Caco-2 (cell line): ENCODE results near the gene CTXN1. TPM values are rescaled to one million over a fixed set of nuclear protein-coding genes. Genes with fewer than 3 reads are reported as not detected.

Experiments
- BruUV-seq: library from RNA; stranded (reverse); fragments of 400-500 nt; replicated peaks from 2 replicates; lab custom pipeline; 2021; lab: Mats Ljungman, UMichigan
- CTCF ChIA-PET: fragments of 300-600 bp; sonication (Branson Sonifier 250); formaldehyde crosslinking; loops from one replicate; lab custom pipeline; 2022; ENCODE audit warnings: antibody characterized with exemption; lab: Charles Lee
- POLR2A ChIA-PET: fragments of 300-600 bp; sonication (Branson Sonifier 250); formaldehyde crosslinking; loops from one replicate; lab custom pipeline; 2022; ENCODE audit warnings: antibody characterized with exemption; lab: Charles Lee
- DNase-seq, 2 experiments: peaks; one replicate each; pipeline versions ENCODE4 v3.0.0 to v3.0.0-alpha.2; 2020 to 2022
- H3K27me3 ChIP-seq: replicated peaks from 2 replicates; pipeline ENCODE4 v1.6.0; 2011; ENCODE audit warnings: low read length; ENCODE audit not compliant: control insufficient read depth, insufficient read depth
- H3K36me3 ChIP-seq: 2 replicates; pipeline ENCODE4 v1.5.1; 2011; ENCODE audit warnings: low read length; ENCODE audit not compliant: control insufficient read depth, insufficient read depth
- H3K4me1 ChIP-seq: fragments of 250-450 bp; sonication (Bioruptor Pico); 2 replicates; pipeline ENCODE4 v1.5.1; 2020; ENCODE audit warnings: mild to moderate bottlenecking
- H3K4me3 ChIP-seq: 2 replicates; pipeline ENCODE4 v1.5.1; 2011; ENCODE audit warnings: low read depth, mild to moderate bottlenecking, control low read depth, low read length
- H3K9me3 ChIP-seq: fragments of 250-450 bp; sonication (Bioruptor Pico); 2 replicates; pipeline ENCODE4 v1.5.1; 2020; ENCODE audit warnings: mild to moderate bottlenecking, moderate library complexity
- H3K27ac Mint-ChIP-seq: one replicate; pipeline ENCODE4 v1.8.0; 2022; ENCODE audit warnings: mixed read lengths; ENCODE audit not compliant: unreplicated experiment
- H3K27me3 Mint-ChIP-seq: one replicate; pipeline ENCODE4 v1.8.0; 2022; ENCODE audit warnings: mixed read lengths; ENCODE audit not compliant: insufficient read depth, unreplicated experiment
- H3K36me3 Mint-ChIP-seq: one replicate; pipeline ENCODE4 v1.8.0; 2022; ENCODE audit warnings: mild to moderate bottlenecking, mixed read lengths; ENCODE audit not compliant: insufficient read depth, unreplicated experiment
- H3K4me1 Mint-ChIP-seq: one replicate; pipeline ENCODE4 v1.8.0; 2022; ENCODE audit warnings: low read depth, mixed read lengths; ENCODE audit not compliant: unreplicated experiment
- H3K4me3 Mint-ChIP-seq: one replicate; pipeline ENCODE4 v1.8.0; 2022; ENCODE audit warnings: mild to moderate bottlenecking, moderate library complexity, mixed read lengths; ENCODE audit not compliant: unreplicated experiment
- H3K9me3 Mint-ChIP-seq: one replicate; pipeline ENCODE4 v1.8.0; 2022; ENCODE audit warnings: mixed read lengths; ENCODE audit not compliant: unreplicated experiment
- intact Hi-C: fragments of 100-400 bp; cut with micrococcal nuclease; formaldehyde crosslinking; loops from one replicate; pipeline ENCODE4 v1.10.0; 2022; ENCODE audit not compliant: unreplicated experiment
- total RNA-seq: library from RNA; stranded (reverse); gene quantifications from 2 replicates; pipeline ENCODE4 v1.2.3, GENCODE V29; 2022
- TF ChIP-seq, protein P1 (sequence below), 2 experiments: fragments of 200-600 bp in 1 of 2; IDR thresholded peaks; 1 replicate in 1 of 2; 2 replicates in 1 of 2; pipeline versions ENCODE4 v1.5.1 to v1.8.0; 2011 to 2022; ENCODE audit warnings: antibody characterized with exemption in 1 of 2, control low read depth in 1 of 2, inconsistent platforms in 1 of 2, low read depth in 1 of 2, low read length in 1 of 2, mild to moderate bottlenecking in 1 of 2, moderate library complexity in 1 of 2; ENCODE audit not compliant: insufficient read depth in 1 of 2, severe bottlenecking in 1 of 2, unreplicated experiment in 1 of 2

The CTXN1 gene
- total RNA-seq, 1 experiment from 2014 or later, result 7.4 TPM

DNA sequence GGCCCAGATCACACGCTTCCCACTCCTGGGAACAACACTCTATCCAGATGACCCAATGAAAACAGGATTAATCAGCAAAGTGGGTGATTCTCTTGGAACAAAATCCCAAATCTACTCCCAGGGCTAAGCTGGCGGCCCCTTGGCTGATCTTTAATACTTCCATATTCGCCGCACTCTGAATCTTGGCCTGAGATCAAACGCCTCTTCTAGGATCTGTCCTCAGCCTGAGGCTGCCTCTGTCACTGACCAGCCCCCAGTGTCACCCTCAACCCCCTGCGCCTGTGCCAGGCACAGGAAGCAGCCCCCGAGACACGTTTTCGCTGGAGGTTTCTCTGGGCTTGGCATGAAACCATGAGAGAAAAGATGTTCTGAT lies 2.4 kb upstream of the CTXN1 start:
- H3K4me1 ChIP-seq, result peaks cover 16% of the 10 kb centered on the region
- peaks cover under 1% of the 10 kb centered on the region; the same call in 1 of the 2 replicates for H3K36me3 ChIP-seq
- Mint-ChIP-seq H3K27ac (peak overlapping the region; percentile 73), H3K36me3 (peaks cover 72% of the 10 kb centered on the region), H3K4me3 (no peak overlapping the region), H3K9me3 (no peaks in the 10 kb centered on the region), H3K4me1 (peaks cover 10% of the 10 kb centered on the region), H3K27me3 (no peaks in the 10 kb centered on the region)
- CTCF ChIA-PET, result interaction anchor here (0.6 to 2.0 kb wide), 2 partner anchors 16 kb away, joined by 3 to 27 read pairs; partner anchors contain the start of gene TIMM44
- intact Hi-C loops, result no loop called here
- POLR2A ChIA-PET, result interaction anchor here (1.4 kb wide), 1 partner anchor 15 kb away, joined by 15 read pairs; the partner anchor contains the start of gene TIMM44
- no TSS peak for BruUV-seq
- no peak overlapping the region for H3K4me3 ChIP-seq
- H3K9me3 ChIP-seq, result no peaks in the 10 kb centered on the region
- no peaks in the 10 kb centered on the region for H3K27me3 ChIP-seq
- TF ChIP-seq, protein P1, sequence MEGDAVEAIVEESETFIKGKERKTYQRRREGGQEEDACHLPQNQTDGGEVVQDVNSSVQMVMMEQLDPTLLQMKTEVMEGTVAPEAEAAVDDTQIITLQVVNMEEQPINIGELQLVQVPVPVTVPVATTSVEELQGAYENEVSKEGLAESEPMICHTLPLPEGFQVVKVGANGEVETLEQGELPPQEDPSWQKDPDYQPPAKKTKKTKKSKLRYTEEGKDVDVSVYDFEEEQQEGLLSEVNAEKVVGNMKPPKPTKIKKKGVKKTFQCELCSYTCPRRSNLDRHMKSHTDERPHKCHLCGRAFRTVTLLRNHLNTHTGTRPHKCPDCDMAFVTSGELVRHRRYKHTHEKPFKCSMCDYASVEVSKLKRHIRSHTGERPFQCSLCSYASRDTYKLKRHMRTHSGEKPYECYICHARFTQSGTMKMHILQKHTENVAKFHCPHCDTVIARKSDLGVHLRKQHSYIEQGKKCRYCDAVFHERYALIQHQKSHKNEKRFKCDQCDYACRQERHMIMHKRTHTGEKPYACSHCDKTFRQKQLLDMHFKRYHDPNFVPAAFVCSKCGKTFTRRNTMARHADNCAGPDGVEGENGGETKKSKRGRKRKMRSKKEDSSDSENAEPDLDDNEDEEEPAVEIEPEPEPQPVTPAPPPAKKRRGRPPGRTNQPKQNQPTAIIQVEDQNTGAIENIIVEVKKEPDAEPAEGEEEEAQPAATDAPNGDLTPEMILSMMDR (IDR thresholded peaks at IDR 0.05; ENCODE audit: insufficient read depth in 1 of 2, low read depth in 1 of 2, low read length in 1 of 2, severe bottlenecking in 1 of 2, unreplicated experiment in 1 of 2), result no peak
- DNase-seq, result no peak

GRCh38 chr19:7927605-7928333 lies 1.8 kb upstream of the CTXN1 start:
- Histone ChIP-seq H3K27me3 (no peaks in the 10 kb centered on the region), H3K36me3 (no peaks in the 10 kb centered on the region; the same call in 1 of the 2 replicates), H3K4me1 (peaks cover 16% of the 10 kb centered on the region), H3K4me3 (no peak overlapping the region), H3K9me3 (no peaks in the 10 kb centered on the region)
- Mint-ChIP-seq H3K27me3 (no peaks in the 10 kb centered on the region), H3K27ac (peak overlapping the region; percentile 73), H3K4me1 (peaks cover 10% of the 10 kb centered on the region), H3K9me3 (no peaks in the 10 kb centered on the region), H3K36me3 (peaks cover 69% of the 10 kb centered on the region), H3K4me3 (peak overlapping the region; percentile 44)
- TF ChIP-seq, protein P1 (IDR thresholded peaks at IDR 0.05; ENCODE audit: insufficient read depth in 1 of 2, low read depth in 1 of 2, low read length in 1 of 2, severe bottlenecking in 1 of 2, unreplicated experiment in 1 of 2), result no peak
- POLR2A ChIA-PET, result no interaction called here
- BruUV-seq, result no TSS peak
- no peak for DNase-seq
- CTCF ChIA-PET, result interaction anchor here (1.8 kb wide), 1 partner anchor 10 kb away, joined by 4 read pairs; no protein-coding TSS in a partner anchor
- intact Hi-C loops, result no loop called here

DNA sequence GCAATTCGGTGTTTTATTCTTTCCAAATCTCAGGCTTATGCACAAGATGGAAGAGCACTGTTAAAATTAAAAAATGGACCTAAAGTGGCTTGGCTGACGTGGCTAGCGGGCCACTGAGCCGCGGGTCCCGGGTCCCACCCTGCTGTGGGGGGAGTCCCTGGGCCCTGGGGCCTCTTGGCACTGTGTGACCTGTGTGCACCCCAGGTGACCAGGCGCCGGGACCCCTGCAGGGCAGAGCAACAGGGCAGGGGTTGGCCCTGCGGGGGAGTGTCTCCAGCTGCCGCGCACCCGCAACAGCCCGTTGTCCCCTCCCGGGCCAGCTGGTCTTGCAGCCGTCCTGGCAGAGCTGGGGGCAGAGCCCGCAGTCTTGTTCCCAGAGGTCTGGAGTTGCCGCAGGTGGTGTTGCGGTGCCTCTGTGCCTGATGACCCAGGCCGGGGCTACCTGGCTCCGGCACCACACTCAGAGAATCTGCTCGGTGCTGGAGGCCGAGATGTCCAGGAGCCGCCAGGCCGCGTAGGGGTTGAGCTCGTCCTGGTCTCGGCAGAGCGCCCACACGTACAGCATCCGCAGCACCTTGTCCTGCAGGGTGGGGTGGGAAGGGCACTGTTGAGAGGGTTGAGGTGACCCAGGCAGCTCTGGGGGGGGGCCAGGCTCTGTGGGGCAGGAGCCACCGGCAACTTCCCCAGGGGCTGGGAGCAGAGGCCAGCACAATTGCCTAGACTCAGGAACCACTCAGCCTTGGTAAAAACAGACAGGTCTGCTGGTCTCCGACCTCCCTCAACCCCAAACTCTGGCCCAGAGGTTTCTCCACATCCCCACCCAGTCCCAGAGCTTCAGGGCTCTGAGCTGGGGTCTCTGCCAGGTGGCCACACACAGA lies 1.0 kb upstream of the CTXN1 start:
- Mint-ChIP-seq H3K27ac (peak overlapping the region; percentile 86), H3K4me1 (peaks cover 10% of the 10 kb centered on the region), H3K4me3 (peak overlapping the region; percentile 78), H3K27me3 (no peaks in the 10 kb centered on the region), H3K9me3 (no peaks in the 10 kb centered on the region), H3K36me3 (peaks cover 69% of the 10 kb centered on the region)
- ChIA-PET POLR2A (no interaction called here), CTCF (interaction anchor here (0.7 to 1.8 kb wide), 2 partner anchors 9 to 65 kb away, joined by 4 read pairs; no protein-coding TSS in a partner anchor)
- intact Hi-C loops, result no loop called here
- H3K36me3 ChIP-seq, result no peaks in the 10 kb centered on the region; the same call in 1 of the 2 replicates
- no peaks in the 10 kb centered on the region for H3K27me3 ChIP-seq
- H3K9me3 ChIP-seq, result no peaks in the 10 kb centered on the region
- no TSS peak for BruUV-seq
- H3K4me3 ChIP-seq, result no peak overlapping the region
- no peak for DNase-seq
- peaks cover 16% of the 10 kb centered on the region for H3K4me1 ChIP-seq
- TF ChIP-seq, protein P1 (IDR thresholded peaks at IDR 0.05; ENCODE audit: insufficient read depth in 1 of 2, low read depth in 1 of 2, low read length in 1 of 2, severe bottlenecking in 1 of 2, unreplicated experiment in 1 of 2), result no peak
